Measurements from ENCODE around the gene KCNT2.

KCNT2 gene

DNA sequence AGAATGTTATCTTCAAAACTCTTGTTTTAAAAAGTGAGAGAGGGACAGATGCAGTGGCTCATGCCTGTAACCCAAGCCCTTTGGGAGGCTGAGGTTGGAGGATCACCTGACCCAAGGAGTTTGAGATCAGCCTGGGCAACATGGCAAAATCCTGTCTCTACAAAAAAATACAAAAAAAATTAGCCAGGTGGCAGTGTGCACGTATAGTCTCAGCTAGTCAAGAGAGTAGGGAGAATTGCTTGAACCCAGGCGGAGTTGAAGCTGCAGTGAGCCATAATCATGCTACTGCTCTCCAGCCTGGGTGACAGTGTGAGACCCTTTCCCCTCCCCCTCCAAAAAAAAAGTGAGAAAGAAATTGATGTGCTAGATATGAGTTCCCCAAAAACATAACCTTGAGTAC, 131.0 kb downstream of the KCNT2 start:
- H3K4me3 ChIP-seq (ENCODE audit: low read depth, low read length), result no peak overlapping the region
- TF ChIP-seq, protein P1, sequence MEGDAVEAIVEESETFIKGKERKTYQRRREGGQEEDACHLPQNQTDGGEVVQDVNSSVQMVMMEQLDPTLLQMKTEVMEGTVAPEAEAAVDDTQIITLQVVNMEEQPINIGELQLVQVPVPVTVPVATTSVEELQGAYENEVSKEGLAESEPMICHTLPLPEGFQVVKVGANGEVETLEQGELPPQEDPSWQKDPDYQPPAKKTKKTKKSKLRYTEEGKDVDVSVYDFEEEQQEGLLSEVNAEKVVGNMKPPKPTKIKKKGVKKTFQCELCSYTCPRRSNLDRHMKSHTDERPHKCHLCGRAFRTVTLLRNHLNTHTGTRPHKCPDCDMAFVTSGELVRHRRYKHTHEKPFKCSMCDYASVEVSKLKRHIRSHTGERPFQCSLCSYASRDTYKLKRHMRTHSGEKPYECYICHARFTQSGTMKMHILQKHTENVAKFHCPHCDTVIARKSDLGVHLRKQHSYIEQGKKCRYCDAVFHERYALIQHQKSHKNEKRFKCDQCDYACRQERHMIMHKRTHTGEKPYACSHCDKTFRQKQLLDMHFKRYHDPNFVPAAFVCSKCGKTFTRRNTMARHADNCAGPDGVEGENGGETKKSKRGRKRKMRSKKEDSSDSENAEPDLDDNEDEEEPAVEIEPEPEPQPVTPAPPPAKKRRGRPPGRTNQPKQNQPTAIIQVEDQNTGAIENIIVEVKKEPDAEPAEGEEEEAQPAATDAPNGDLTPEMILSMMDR (IDR thresholded peaks at IDR 0.05; ENCODE audit: insufficient read depth, low read depth, low read length, missing control alignments), result no peak
- no peak for DNase-seq (ENCODE audit: low read depth)

DNA sequence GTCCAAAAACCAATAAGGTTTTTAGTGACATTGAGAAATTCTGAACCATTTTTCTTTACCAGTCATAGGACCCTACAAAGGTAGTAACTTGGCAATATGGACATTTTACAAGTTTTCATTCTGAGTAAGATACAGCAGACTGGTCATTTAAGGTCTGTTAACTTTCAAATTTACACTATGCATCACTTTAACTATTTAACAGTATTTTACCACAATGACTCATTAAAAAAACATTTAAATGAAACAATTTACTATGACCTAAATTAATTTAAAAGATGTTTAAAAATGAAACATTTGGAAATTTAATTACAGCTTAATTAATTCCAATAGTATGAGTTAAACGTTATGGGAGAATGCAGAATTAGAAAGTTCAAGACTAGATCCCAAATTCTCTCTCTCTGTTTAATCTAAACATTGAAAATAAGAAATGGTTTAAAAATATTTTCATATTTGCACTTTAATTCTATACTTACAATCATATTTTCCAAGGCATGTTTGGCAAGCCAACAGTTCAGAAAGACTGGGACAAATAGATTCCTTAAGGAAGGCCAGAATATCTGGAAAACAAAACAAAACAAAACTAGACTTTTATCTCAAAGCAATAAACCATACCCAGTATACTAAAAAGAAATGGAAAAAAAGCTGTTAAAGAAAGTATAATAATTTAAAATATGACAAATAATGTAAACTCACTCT, 140.9 kb downstream of the KCNT2 start:
- DNase-seq (ENCODE audit: low read depth), result no peak
- TF ChIP-seq, protein P1 (IDR thresholded peaks at IDR 0.05; ENCODE audit: insufficient read depth, low read depth, low read length, missing control alignments), result no peak
- H3K4me3 ChIP-seq (ENCODE audit: low read depth, low read length), result no peak overlapping the region

DNA sequence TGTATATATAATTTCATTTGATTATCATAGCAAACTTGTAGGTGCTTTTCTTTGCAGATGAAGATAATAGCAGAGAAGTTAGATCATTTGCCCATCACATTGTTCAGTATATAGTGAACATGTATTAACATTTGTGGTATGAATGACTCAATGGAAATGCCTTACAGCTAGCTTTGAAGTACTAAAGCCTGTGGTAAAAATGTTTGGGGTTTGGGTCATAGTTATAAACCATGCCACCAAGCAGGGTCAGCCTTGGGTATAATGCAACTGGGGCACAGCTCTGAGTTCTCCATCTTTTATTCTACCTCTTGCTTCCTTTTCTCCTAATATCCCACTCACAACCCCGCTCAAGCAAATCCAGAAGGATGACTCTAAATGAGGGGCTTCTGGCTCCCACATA, 141.6 kb downstream of the KCNT2 start:
- DNase-seq (ENCODE audit: low read depth), result no peak
- H3K4me3 ChIP-seq (ENCODE audit: low read depth, low read length), result no peak overlapping the region
- TF ChIP-seq, protein P1 (IDR thresholded peaks at IDR 0.05; ENCODE audit: insufficient read depth, low read depth, low read length, missing control alignments), result no peak

DNA sequence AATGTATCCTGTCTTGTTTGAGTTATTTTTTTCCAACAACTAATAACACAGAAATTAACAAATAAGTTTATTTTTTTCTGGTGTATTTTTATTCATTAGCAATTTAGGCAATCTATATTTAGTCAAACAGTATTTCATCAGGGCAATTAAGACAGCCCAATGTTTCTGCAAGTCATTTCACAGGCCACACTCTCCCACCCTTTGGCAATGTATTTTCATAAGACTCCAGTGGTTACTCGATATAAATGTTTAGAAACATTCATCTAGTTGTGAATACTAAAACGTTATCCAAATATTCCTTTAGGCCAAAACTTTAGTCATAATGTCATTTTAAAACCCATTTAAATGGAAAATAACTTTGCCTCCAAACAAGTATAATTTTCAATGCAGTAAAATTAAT, 142.1 kb downstream of the KCNT2 start:
- H3K4me3 ChIP-seq (ENCODE audit: low read depth, low read length), result no peak overlapping the region
- TF ChIP-seq, protein P1 (IDR thresholded peaks at IDR 0.05; ENCODE audit: insufficient read depth, low read depth, low read length, missing control alignments), result no peak
- no peak for DNase-seq (ENCODE audit: low read depth)

DNA sequence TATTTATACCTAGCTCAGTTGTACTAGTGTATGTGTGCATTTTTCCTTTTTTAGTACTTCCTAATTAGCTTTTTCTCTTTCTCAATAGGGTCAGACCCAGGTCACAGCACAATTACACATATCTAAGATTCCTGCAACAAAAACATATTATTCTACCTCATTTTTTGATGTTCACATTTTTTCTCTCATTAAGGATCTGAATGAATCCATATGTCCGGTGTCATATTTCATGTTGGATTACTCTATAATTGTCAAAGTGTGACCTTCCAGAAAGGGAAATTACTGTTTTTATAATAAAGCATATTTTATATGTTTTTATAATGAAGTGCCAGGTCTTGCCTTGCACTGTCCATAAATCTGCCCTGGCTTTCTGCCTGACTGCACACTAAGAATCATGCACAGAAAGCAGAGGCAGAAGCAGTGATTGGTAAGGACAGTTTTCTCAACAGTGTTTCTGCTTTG, 143.7 kb downstream of the KCNT2 start:
- H3K4me3 ChIP-seq (ENCODE audit: low read depth, low read length), result no peak overlapping the region
- TF ChIP-seq, protein P1 (IDR thresholded peaks at IDR 0.05; ENCODE audit: insufficient read depth, low read depth, low read length, missing control alignments), result no peak
- DNase-seq (ENCODE audit: low read depth), result no peak

DNA sequence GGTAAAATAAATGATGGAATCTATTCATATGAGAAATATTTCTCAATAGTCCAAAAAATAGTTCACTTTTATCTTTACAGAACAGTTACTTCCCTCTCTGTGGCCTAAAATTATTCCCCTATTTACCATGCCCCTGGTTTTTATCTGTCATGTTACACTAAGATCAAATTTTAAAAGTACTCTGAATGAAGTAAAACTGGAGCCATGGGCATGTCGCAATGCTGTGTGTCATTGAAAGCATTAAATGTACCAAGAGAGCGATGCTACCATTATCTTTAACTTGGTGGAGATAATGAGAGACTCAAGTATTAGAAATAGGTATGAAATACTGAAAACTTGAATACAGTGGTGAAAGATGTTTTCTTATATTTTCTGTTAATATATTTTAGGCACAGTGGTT, 146.2 kb downstream of the KCNT2 start:
- H3K4me3 ChIP-seq (ENCODE audit: low read depth, low read length), result no peak overlapping the region
- DNase-seq (ENCODE audit: low read depth), result no peak
- TF ChIP-seq, protein P1 (IDR thresholded peaks at IDR 0.05; ENCODE audit: insufficient read depth, low read depth, low read length, missing control alignments), result no peak

DNA sequence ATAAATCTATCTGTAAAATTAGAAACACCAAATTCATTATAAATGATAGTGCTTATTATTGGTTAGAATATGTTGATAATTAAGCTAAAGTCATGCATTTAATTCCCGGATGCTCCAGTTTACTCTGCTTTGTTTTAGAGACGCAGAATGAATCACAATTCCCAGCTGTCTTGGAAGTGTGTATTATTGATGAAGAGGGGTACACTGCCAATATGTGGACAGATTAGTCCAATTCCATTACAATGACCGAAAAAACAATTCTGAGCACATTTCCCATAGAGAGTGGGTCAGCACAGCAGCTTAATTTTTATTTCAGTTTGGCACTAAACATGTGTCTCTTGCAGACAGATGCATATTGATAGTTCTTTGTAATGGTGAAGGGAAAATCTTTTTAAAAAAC, 146.7 kb downstream of the KCNT2 start:
- no peak overlapping the region for H3K4me3 ChIP-seq (ENCODE audit: low read depth, low read length)
- TF ChIP-seq, protein P1 (IDR thresholded peaks at IDR 0.05; ENCODE audit: insufficient read depth, low read depth, low read length, missing control alignments), result no peak
- no peak for DNase-seq (ENCODE audit: low read depth)

All from GM12865 (cell line).